PC-3 (cell line): ENCODE data around the gene ATF6.

ENCODE experiments used
- EZH2 ChIP-seq: fragments of 300-600 bp; sonication (generic); IDR thresholded peaks from one replicate; pipeline ENCODE4 v1.6.1; 2017; ENCODE audit warnings: antibody characterized with exemption, mild to moderate bottlenecking, low read length; ENCODE audit not compliant: unreplicated experiment
- EZH2phosphoT487 ChIP-seq: fragments of 300-600 bp; sonication (generic); IDR thresholded peaks from 2 replicates; pipeline ENCODE4 v1.6.1; 2018; ENCODE audit warnings: mild to moderate bottlenecking, antibody characterized with exemption, low read length, borderline replicate concordance
- TF ChIP-seq, protein P1 (sequence below): fragments of 300-600 bp; sonication (generic); conservative IDR thresholded peaks from 2 replicates; pipeline ENCODE4 v1.5.1; 2017; ENCODE audit warnings: antibody characterized with exemption, low read depth, mild to moderate bottlenecking, low read length

DNA sequence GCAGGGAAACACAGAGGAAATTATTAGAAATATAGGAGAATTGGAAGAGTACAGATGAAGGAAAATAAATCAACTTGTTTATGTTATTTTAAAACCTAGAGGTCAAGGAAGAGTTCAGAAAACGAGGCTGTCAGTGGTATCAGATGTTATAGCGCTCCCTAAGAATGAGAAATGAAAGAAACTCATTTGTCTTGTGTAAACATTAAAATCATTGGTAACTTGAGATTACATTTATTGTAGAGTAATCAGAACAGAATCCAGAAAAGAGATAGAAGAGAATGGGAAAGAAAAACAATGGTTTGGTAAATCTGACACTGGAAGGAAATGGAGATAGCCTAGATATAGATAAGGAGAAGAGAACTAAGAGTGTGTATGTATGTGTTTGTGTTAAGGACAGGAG lies 106.4 kb downstream of the ATF6 start:
- TF ChIP-seq, protein P1, sequence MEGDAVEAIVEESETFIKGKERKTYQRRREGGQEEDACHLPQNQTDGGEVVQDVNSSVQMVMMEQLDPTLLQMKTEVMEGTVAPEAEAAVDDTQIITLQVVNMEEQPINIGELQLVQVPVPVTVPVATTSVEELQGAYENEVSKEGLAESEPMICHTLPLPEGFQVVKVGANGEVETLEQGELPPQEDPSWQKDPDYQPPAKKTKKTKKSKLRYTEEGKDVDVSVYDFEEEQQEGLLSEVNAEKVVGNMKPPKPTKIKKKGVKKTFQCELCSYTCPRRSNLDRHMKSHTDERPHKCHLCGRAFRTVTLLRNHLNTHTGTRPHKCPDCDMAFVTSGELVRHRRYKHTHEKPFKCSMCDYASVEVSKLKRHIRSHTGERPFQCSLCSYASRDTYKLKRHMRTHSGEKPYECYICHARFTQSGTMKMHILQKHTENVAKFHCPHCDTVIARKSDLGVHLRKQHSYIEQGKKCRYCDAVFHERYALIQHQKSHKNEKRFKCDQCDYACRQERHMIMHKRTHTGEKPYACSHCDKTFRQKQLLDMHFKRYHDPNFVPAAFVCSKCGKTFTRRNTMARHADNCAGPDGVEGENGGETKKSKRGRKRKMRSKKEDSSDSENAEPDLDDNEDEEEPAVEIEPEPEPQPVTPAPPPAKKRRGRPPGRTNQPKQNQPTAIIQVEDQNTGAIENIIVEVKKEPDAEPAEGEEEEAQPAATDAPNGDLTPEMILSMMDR: no peak
- no peak for TF ChIP-seq EZH2
- no peak for TF ChIP-seq EZH2phosphoT487
